ENCODE measurements around the gene INSYN1. TPM values are rescaled to one million over a fixed set of nuclear protein-coding genes. Genes with fewer than 3 reads are reported as not detected.

Gene INSYN1
- total and polyA plus RNA-seq, 2 of the 13 experiments (the other 11 are each of a cell fraction or from before 2014, with no cell fraction given) = not detected

GRCh38 chr15:73763931-73764330, 10.8 kb upstream of the INSYN1 start:
- Histone ChIP-seq H3K36me3 (replicated peaks in 1 of 2; ENCODE audit: control insufficient read depth in 1 of 2, insufficient read depth in 2 of 2, low read length in 2 of 2) (no peaks in the 10 kb centered on the region), H3K79me2 (ENCODE audit: insufficient read depth, low read length) (no peaks in the 10 kb centered on the region), H3K9ac (ENCODE audit: insufficient read depth, low read depth, low read length) (no peak overlapping the region), H3K4me2 (ENCODE audit: low read depth, low read length) (no peak overlapping the region), H3K27me3 (ENCODE audit: control insufficient read depth in 1 of 2, insufficient read depth in 2 of 2, low read length in 2 of 2) (peaks cover 1 to 9% of the 10 kb centered on the region in 2 experiments; a peak in 3 of 5 replicates), H2AFZ (ENCODE audit: low read length) (no peak overlapping the region), H3K27ac (ENCODE audit: extremely low read length, insufficient read depth, low read length) (no peak overlapping the region), H3K4me3 (replicated peaks in 1 of 3; ENCODE audit: insufficient read depth in 1 of 3, low read depth in 2 of 3, low read length in 3 of 3) (no peak overlapping the region), H4K20me1 (ENCODE audit: insufficient read depth, low read length) (no peaks in the 10 kb centered on the region), H3K9me3 (ENCODE audit: low read length) (no peaks in the 10 kb centered on the region), H3K4me1 (ENCODE audit: insufficient read depth, low read length) (peaks cover 7% of the 10 kb centered on the region; the same call in 1 of the 2 replicates)
- CTCF ChIA-PET (ENCODE audit: low intra/inter-chr PET ratio, low total read pairs) = no interaction called here
- no peak for FAIRE-seq
- 26% methylated on average over 3 of the region's 3 CpGs for WGBS (ENCODE audit: low lambda C conversion rate)
- BruUV-seq (replicated peaks) = no TSS peak
- POLR2A ChIA-PET = no interaction called here
- DNase-seq (ENCODE audit: low spot score) = no peak
- in situ Hi-C loops (cut with HindIII; ENCODE audit: extremely low pct_ligation_motif_present, low pct_unique_long_range_greater_than_20kb) (no loop called here), intact Hi-C loops (cut with micrococcal nuclease; ENCODE audit: unreplicated experiment) (no loop called here)
- ATAC-seq = peak; percentile 61; the same call in 2 of the 3 replicates
- no peak for TF ChIP-seq HNF1A (IDR thresholded peaks at IDR 0.05; ENCODE audit: low read depth)
- TF ChIP-seq HNF1A (CRISPR knock-in tag; IDR thresholded peaks at IDR 0.05; ENCODE audit: borderline replicate concordance) = no peak
- TF ChIP-seq PPARG (CRISPR knock-in tag; conservative IDR thresholded peaks at IDR 0.05) = peak; percentile 32; the same call in 1 of the 2 replicates

All from HepG2 (cell line).